Measurements from ENCODE around the gene XYLT1.
A peak's percentile ranks its signal among the peaks of the same experiment; 100 is the strongest.

The XYLT1 gene

DNA sequence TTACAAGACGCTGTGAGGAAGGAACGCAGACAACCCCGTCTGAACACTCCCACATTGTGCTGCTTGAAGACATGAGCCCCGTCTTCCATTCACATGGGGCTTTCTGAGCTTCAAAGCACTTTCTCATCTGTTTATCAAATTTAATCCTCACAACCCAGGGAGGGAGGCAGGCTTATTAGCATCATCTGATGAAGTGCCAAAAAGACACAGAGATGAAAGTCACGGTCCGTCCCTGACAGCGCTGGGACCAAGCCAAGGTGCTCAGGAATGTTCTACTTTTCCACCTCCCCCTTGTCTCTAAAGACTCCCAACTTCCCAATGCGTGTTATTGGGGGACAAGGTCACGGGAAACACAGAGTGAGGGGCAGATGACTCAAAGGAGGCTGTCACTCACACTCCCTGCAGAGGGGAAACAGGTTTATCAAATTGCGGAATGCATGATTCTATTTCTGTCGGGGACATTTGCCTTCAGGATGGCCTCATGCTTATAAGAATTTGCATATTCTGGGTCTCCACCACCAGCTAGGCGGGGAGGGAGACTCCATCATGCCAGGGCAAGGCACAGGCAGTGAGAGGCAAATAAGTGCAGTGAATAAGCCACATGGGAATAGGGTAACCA lies 10.7 kb downstream of the XYLT1 start:
- H3K27ac ChIP-seq (ENCODE audit: low read length) = no peak overlapping the region
- H3K4me3 ChIP-seq (ENCODE audit: low read length in 2 of 2) = peak overlapping the region in 1 of 2 donors; percentile 35
- H3K9ac ChIP-seq (ENCODE audit: low read length in 2 of 2) = no peak overlapping the region
- H3K27me3 ChIP-seq (ENCODE audit: control insufficient read depth in 1 of 2, insufficient read depth in 2 of 2, low read length in 2 of 2) = no peaks in the 10 kb centered on the region
- peaks cover 10% of the 10 kb centered on the region for H3K4me1 ChIP-seq (ENCODE audit: control insufficient read depth, insufficient read depth, low read length)
- no peaks in the 10 kb centered on the region for H3K36me3 ChIP-seq (ENCODE audit: control insufficient read depth in 2 of 2, insufficient read depth in 2 of 2, low read length in 2 of 2)
- H3K9me3 ChIP-seq (ENCODE audit: control insufficient read depth in 2 of 2, low read length in 2 of 2) = no peaks in the 10 kb centered on the region

DNA sequence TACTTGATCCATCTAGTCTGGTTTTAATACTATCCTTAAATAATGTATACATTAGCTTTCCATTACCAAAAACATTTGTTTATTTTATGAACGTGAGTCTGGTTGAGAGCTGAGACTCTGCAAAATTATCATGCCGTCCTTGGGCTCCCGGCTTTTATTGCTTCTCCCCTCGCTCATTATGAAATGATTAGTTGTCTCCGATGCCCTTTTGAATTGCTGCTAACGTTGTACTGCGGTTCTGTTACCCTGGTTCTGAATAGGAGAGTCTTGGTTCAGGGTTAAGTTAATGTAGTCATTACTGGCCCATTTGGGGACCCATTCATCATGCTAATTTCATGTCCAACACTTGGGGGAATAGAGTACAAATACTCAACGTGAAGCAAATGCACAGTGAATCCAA lies 12.8 kb downstream of the XYLT1 start:
- no peaks in the 10 kb centered on the region for H3K27me3 ChIP-seq (ENCODE audit: control insufficient read depth in 1 of 2, insufficient read depth in 2 of 2, low read length in 2 of 2)
- H3K4me1 ChIP-seq (ENCODE audit: control insufficient read depth, insufficient read depth, low read length) = peaks cover 13% of the 10 kb centered on the region
- H3K27ac ChIP-seq (ENCODE audit: low read length) = no peak overlapping the region
- no peak overlapping the region for H3K9ac ChIP-seq (ENCODE audit: low read length in 2 of 2)
- no peaks in the 10 kb centered on the region for H3K9me3 ChIP-seq (ENCODE audit: control insufficient read depth in 2 of 2, low read length in 2 of 2)
- H3K36me3 ChIP-seq (ENCODE audit: control insufficient read depth in 2 of 2, insufficient read depth in 2 of 2, low read length in 2 of 2) = no peaks in the 10 kb centered on the region
- no peak overlapping the region for H3K4me3 ChIP-seq (ENCODE audit: low read length in 2 of 2)

DNA sequence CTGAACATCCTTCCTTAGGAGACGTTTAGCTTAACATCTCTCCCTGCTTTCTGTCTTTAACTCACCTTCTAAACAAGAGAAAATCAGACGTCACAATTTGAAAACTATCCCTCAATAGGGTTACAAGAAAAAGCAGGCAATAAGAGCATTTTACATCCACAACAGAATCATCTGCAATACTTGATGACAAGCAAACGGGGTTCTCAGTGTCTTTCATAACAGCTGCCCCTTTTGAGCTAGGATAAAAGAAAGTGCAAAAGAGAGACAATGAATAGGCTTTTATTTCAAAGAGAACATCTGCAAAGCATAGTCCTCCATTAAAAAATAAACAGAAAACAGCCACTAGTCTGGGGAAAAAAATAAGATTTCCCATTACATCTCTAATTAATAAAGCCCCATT lies 13.2 kb downstream of the XYLT1 start:
- Histone ChIP-seq H3K4me3 (ENCODE audit: low read length in 2 of 2) (no peak overlapping the region), H3K9ac (ENCODE audit: low read length in 2 of 2) (no peak overlapping the region), H3K4me1 (ENCODE audit: control insufficient read depth, insufficient read depth, low read length) (peaks cover 13% of the 10 kb centered on the region), H3K9me3 (ENCODE audit: control insufficient read depth in 2 of 2, low read length in 2 of 2) (no peaks in the 10 kb centered on the region), H3K36me3 (ENCODE audit: control insufficient read depth in 2 of 2, insufficient read depth in 2 of 2, low read length in 2 of 2) (no peaks in the 10 kb centered on the region), H3K27ac (ENCODE audit: low read length) (no peak overlapping the region), H3K27me3 (ENCODE audit: control insufficient read depth in 1 of 2, insufficient read depth in 2 of 2, low read length in 2 of 2) (no peaks in the 10 kb centered on the region)

- H3K4me1 ChIP-seq (ENCODE audit: control insufficient read depth, insufficient read depth, low read length) = peaks cover 6% of the 10 kb centered on the region
- H3K9ac ChIP-seq (ENCODE audit: low read length in 2 of 2) = no peak overlapping the region
- no peaks in the 10 kb centered on the region for H3K27me3 ChIP-seq (ENCODE audit: control insufficient read depth in 1 of 2, insufficient read depth in 2 of 2, low read length in 2 of 2)
- H3K4me3 ChIP-seq (ENCODE audit: low read length in 2 of 2) = no peak overlapping the region
- no peak overlapping the region for H3K27ac ChIP-seq (ENCODE audit: low read length)
- no peaks in the 10 kb centered on the region for H3K36me3 ChIP-seq (ENCODE audit: control insufficient read depth in 2 of 2, insufficient read depth in 2 of 2, low read length in 2 of 2)
- H3K9me3 ChIP-seq (ENCODE audit: control insufficient read depth in 2 of 2, low read length in 2 of 2) = no peaks in the 10 kb centered on the region
Measured at GRCh38 chr16:17454162-17454730, 16.5 kb downstream of the XYLT1 start.

GRCh38 chr16:17453364-17454038 lies 17.3 kb downstream of the XYLT1 start:
- H3K9me3 ChIP-seq (ENCODE audit: control insufficient read depth in 2 of 2, low read length in 2 of 2) = no peaks in the 10 kb centered on the region
- peaks cover 8% of the 10 kb centered on the region for H3K4me1 ChIP-seq (ENCODE audit: control insufficient read depth, insufficient read depth, low read length)
- no peaks in the 10 kb centered on the region for H3K27me3 ChIP-seq (ENCODE audit: control insufficient read depth in 1 of 2, insufficient read depth in 2 of 2, low read length in 2 of 2)
- no peak overlapping the region for H3K27ac ChIP-seq (ENCODE audit: low read length)
- no peak overlapping the region for H3K9ac ChIP-seq (ENCODE audit: low read length in 2 of 2)
- peaks cover 0 to 2% of the 10 kb centered on the region in 2 donors for H3K36me3 ChIP-seq (ENCODE audit: control insufficient read depth in 2 of 2, insufficient read depth in 2 of 2, low read length in 2 of 2)
- H3K4me3 ChIP-seq (ENCODE audit: low read length in 2 of 2) = no peak overlapping the region

GRCh38 chr16:17452922-17453321 lies 17.8 kb downstream of the XYLT1 start:
- Histone ChIP-seq H3K27me3 (ENCODE audit: control insufficient read depth in 1 of 2, insufficient read depth in 2 of 2, low read length in 2 of 2) (no peaks in the 10 kb centered on the region), H3K4me3 (ENCODE audit: low read length in 2 of 2) (no peak overlapping the region), H3K4me1 (ENCODE audit: control insufficient read depth, insufficient read depth, low read length) (peaks cover 8% of the 10 kb centered on the region), H3K27ac (ENCODE audit: low read length) (no peak overlapping the region), H3K9ac (ENCODE audit: low read length in 2 of 2) (no peak overlapping the region), H3K36me3 (ENCODE audit: control insufficient read depth in 2 of 2, insufficient read depth in 2 of 2, low read length in 2 of 2) (peaks cover 0 to 2% of the 10 kb centered on the region in 2 donors), H3K9me3 (ENCODE audit: control insufficient read depth in 2 of 2, low read length in 2 of 2) (no peaks in the 10 kb centered on the region)

GRCh38 chr16:17451843-17452242 lies 18.9 kb downstream of the XYLT1 start:
- no peak overlapping the region for H3K4me3 ChIP-seq (ENCODE audit: low read length in 2 of 2)
- H3K27ac ChIP-seq (ENCODE audit: low read length) = no peak overlapping the region
- no peaks in the 10 kb centered on the region for H3K27me3 ChIP-seq (ENCODE audit: control insufficient read depth in 1 of 2, insufficient read depth in 2 of 2, low read length in 2 of 2)
- no peaks in the 10 kb centered on the region for H3K9me3 ChIP-seq (ENCODE audit: control insufficient read depth in 2 of 2, low read length in 2 of 2)
- peaks cover 0 to 2% of the 10 kb centered on the region in 2 donors for H3K36me3 ChIP-seq (ENCODE audit: control insufficient read depth in 2 of 2, insufficient read depth in 2 of 2, low read length in 2 of 2)
- no peak overlapping the region for H3K9ac ChIP-seq (ENCODE audit: low read length in 2 of 2)
- H3K4me1 ChIP-seq (ENCODE audit: control insufficient read depth, insufficient read depth, low read length) = peaks cover 8% of the 10 kb centered on the region

- H3K9ac ChIP-seq (ENCODE audit: low read length in 2 of 2) = no peak overlapping the region
- no peak overlapping the region for H3K27ac ChIP-seq (ENCODE audit: low read length)
- H3K4me3 ChIP-seq (ENCODE audit: low read length in 2 of 2) = no peak overlapping the region
- no peaks in the 10 kb centered on the region for H3K9me3 ChIP-seq (ENCODE audit: control insufficient read depth in 2 of 2, low read length in 2 of 2)
- no peaks in the 10 kb centered on the region for H3K27me3 ChIP-seq (ENCODE audit: control insufficient read depth in 1 of 2, insufficient read depth in 2 of 2, low read length in 2 of 2)
- H3K36me3 ChIP-seq (ENCODE audit: control insufficient read depth in 2 of 2, insufficient read depth in 2 of 2, low read length in 2 of 2) = peaks cover 0 to 4% of the 10 kb centered on the region in 2 donors
- H3K4me1 ChIP-seq (ENCODE audit: control insufficient read depth, insufficient read depth, low read length) = peaks cover 8% of the 10 kb centered on the region
Measured at GRCh38 chr16:17450291-17450690, 20.5 kb downstream of the XYLT1 start.

DNA sequence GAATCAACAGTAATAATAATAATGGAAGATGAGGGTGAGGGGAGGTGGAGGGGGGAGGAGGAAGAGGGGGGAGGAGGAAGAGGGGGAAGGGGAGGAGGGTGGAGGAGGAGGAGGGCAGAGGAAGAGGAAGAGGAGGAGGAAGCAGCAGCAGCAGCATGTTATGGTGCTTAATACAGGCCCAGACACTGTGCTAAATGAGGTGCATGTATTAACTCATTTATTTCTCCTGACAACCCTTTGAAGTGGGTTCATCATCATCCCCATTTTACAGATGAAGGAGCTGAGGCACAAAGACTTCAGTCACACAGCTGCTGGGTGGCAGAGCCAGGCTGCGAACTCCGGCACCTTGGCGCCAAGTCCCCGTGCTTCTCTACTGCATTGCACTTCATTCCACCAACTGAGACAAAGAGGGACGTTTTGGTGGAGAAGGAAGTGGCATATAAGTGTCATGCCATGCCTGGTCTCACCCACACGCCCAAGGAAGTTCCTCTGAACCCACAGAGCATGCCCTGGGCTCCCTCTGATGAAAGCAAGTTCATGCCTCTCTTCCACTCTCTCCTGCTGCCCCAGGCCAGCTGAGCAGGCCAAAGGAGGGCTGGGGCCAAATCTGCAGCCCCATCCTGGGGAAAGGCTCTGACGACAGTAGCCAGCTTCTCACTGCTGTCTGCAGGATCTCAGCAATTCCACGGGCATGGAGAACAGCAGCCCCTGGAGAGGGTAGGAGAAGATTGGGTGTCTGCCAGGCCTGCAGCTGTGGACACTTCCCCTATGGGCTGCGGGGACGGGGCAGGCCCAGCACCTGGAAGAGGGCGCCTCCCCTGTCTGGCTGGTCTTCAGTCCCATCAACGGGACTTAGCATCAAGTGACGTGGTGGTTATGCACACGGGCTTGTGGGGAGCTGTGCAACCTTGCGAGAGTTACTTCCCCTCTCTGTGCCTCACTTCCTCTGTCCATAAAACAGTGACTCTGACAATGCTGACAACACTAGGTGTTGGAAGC lies 21.8 kb downstream of the XYLT1 start:
- Histone ChIP-seq H3K4me1 (ENCODE audit: control insufficient read depth, insufficient read depth, low read length) (peaks cover 8% of the 10 kb centered on the region), H3K9ac (ENCODE audit: low read length in 2 of 2) (no peak overlapping the region), H3K27ac (ENCODE audit: low read length) (no peak overlapping the region), H3K27me3 (ENCODE audit: control insufficient read depth in 1 of 2, insufficient read depth in 2 of 2, low read length in 2 of 2) (no peaks in the 10 kb centered on the region), H3K36me3 (ENCODE audit: control insufficient read depth in 2 of 2, insufficient read depth in 2 of 2, low read length in 2 of 2) (peaks cover 0 to 4% of the 10 kb centered on the region in 2 donors), H3K9me3 (ENCODE audit: control insufficient read depth in 2 of 2, low read length in 2 of 2) (no peaks in the 10 kb centered on the region), H3K4me3 (ENCODE audit: low read length in 2 of 2) (no peak overlapping the region)

- Histone ChIP-seq H3K27me3 (ENCODE audit: control insufficient read depth in 1 of 2, insufficient read depth in 2 of 2, low read length in 2 of 2) (no peaks in the 10 kb centered on the region), H3K9ac (ENCODE audit: low read length in 2 of 2) (no peak overlapping the region), H3K9me3 (ENCODE audit: control insufficient read depth in 2 of 2, low read length in 2 of 2) (no peaks in the 10 kb centered on the region), H3K27ac (ENCODE audit: low read length) (no peak overlapping the region), H3K4me1 (ENCODE audit: control insufficient read depth, insufficient read depth, low read length) (peaks cover 5% of the 10 kb centered on the region), H3K4me3 (ENCODE audit: low read length in 2 of 2) (no peak overlapping the region), H3K36me3 (ENCODE audit: control insufficient read depth in 2 of 2, insufficient read depth in 2 of 2, low read length in 2 of 2) (peaks cover 0 to 4% of the 10 kb centered on the region in 2 donors)
Measured at GRCh38 chr16:17447101-17447569, 23.6 kb downstream of the XYLT1 start.

All from stomach smooth muscle (tissue), 2 donors.